GM23338 (cell line): ENCODE results near the gene PTPN5.

ENCODE experiments used
- CTCF ChIP-seq, 2 experiments: fragments of 200-600 bp in 1 of 2; sonication (generic) in 1 of 2; conservative IDR thresholded peaks; 2 replicates each; pipeline versions ENCODE4 v1.5.1 to v1.6.1; 2016 to 2017; ENCODE audit warnings: antibody characterized with exemption in 2 of 2, low read depth in 2 of 2, mild to moderate bottlenecking in 2 of 2, moderate library complexity in 1 of 2
- STAT1 ChIP-seq: IDR thresholded peaks from one replicate; pipeline ENCODE4 v1.6.1; 2016; ENCODE audit warnings: antibody characterized with exemption; ENCODE audit not compliant: unreplicated experiment

GRCh38 chr11:18778468-18778867, 13.1 kb downstream of the PTPN5 start:
- TF ChIP-seq STAT1 (no peak), CTCF (conservative IDR thresholded peaks at IDR 0.05; ENCODE audit: low read depth in 2 of 2) (no peak)
